Caco-2 (cell line): Measurements from ENCODE around the gene UPF2. TPM values are rescaled to one million over a fixed set of nuclear protein-coding genes. Genes with fewer than 3 reads are reported as not detected.

Experiments used
- BruUV-seq: library from RNA; stranded (reverse); fragments of 400-500 nt; replicated peaks from 2 replicates; lab custom pipeline; 2021; lab: Mats Ljungman, UMichigan
- CTCF ChIA-PET: fragments of 300-600 bp; sonication (Branson Sonifier 250); formaldehyde crosslinking; loops from one replicate; lab custom pipeline; 2022; ENCODE audit warnings: antibody characterized with exemption; lab: Charles Lee
- POLR2A ChIA-PET: fragments of 300-600 bp; sonication (Branson Sonifier 250); formaldehyde crosslinking; loops from one replicate; lab custom pipeline; 2022; ENCODE audit warnings: antibody characterized with exemption; lab: Charles Lee
- DNase-seq, 2 experiments: peaks; one replicate each; pipeline versions ENCODE4 v3.0.0 to v3.0.0-alpha.2; 2020 to 2022
- H3K27me3 ChIP-seq: replicated peaks from 2 replicates; pipeline ENCODE4 v1.6.0; 2011; ENCODE audit warnings: low read length; ENCODE audit not compliant: control insufficient read depth, insufficient read depth
- H3K36me3 ChIP-seq: 2 replicates; pipeline ENCODE4 v1.5.1; 2011; ENCODE audit warnings: low read length; ENCODE audit not compliant: control insufficient read depth, insufficient read depth
- H3K4me1 ChIP-seq: fragments of 250-450 bp; sonication (Bioruptor Pico); 2 replicates; pipeline ENCODE4 v1.5.1; 2020; ENCODE audit warnings: mild to moderate bottlenecking
- H3K4me3 ChIP-seq: 2 replicates; pipeline ENCODE4 v1.5.1; 2011; ENCODE audit warnings: low read depth, mild to moderate bottlenecking, control low read depth, low read length
- H3K9me3 ChIP-seq: fragments of 250-450 bp; sonication (Bioruptor Pico); 2 replicates; pipeline ENCODE4 v1.5.1; 2020; ENCODE audit warnings: mild to moderate bottlenecking, moderate library complexity
- H3K27ac Mint-ChIP-seq: one replicate; pipeline ENCODE4 v1.8.0; 2022; ENCODE audit warnings: mixed read lengths; ENCODE audit not compliant: unreplicated experiment
- H3K27me3 Mint-ChIP-seq: one replicate; pipeline ENCODE4 v1.8.0; 2022; ENCODE audit warnings: mixed read lengths; ENCODE audit not compliant: insufficient read depth, unreplicated experiment
- H3K36me3 Mint-ChIP-seq: one replicate; pipeline ENCODE4 v1.8.0; 2022; ENCODE audit warnings: mild to moderate bottlenecking, mixed read lengths; ENCODE audit not compliant: insufficient read depth, unreplicated experiment
- H3K4me1 Mint-ChIP-seq: one replicate; pipeline ENCODE4 v1.8.0; 2022; ENCODE audit warnings: low read depth, mixed read lengths; ENCODE audit not compliant: unreplicated experiment
- H3K4me3 Mint-ChIP-seq: one replicate; pipeline ENCODE4 v1.8.0; 2022; ENCODE audit warnings: mild to moderate bottlenecking, moderate library complexity, mixed read lengths; ENCODE audit not compliant: unreplicated experiment
- H3K9me3 Mint-ChIP-seq: one replicate; pipeline ENCODE4 v1.8.0; 2022; ENCODE audit warnings: mixed read lengths; ENCODE audit not compliant: unreplicated experiment
- intact Hi-C: fragments of 100-400 bp; cut with micrococcal nuclease; formaldehyde crosslinking; loops from one replicate; pipeline ENCODE4 v1.10.0; 2022; ENCODE audit not compliant: unreplicated experiment
- total RNA-seq: library from RNA; stranded (reverse); gene quantifications from 2 replicates; pipeline ENCODE4 v1.2.3, GENCODE V29; 2022
- TF ChIP-seq, protein P1 (sequence below), 2 experiments: fragments of 200-600 bp in 1 of 2; IDR thresholded peaks; 1 replicate in 1 of 2; 2 replicates in 1 of 2; pipeline versions ENCODE4 v1.5.1 to v1.8.0; 2011 to 2022; ENCODE audit warnings: antibody characterized with exemption in 1 of 2, control low read depth in 1 of 2, inconsistent platforms in 1 of 2, low read depth in 1 of 2, low read length in 1 of 2, mild to moderate bottlenecking in 1 of 2, moderate library complexity in 1 of 2; ENCODE audit not compliant: insufficient read depth in 1 of 2, severe bottlenecking in 1 of 2, unreplicated experiment in 1 of 2

Gene UPF2
- total RNA-seq, 1 experiment from 2014 or later = 40.6 TPM

DNA sequence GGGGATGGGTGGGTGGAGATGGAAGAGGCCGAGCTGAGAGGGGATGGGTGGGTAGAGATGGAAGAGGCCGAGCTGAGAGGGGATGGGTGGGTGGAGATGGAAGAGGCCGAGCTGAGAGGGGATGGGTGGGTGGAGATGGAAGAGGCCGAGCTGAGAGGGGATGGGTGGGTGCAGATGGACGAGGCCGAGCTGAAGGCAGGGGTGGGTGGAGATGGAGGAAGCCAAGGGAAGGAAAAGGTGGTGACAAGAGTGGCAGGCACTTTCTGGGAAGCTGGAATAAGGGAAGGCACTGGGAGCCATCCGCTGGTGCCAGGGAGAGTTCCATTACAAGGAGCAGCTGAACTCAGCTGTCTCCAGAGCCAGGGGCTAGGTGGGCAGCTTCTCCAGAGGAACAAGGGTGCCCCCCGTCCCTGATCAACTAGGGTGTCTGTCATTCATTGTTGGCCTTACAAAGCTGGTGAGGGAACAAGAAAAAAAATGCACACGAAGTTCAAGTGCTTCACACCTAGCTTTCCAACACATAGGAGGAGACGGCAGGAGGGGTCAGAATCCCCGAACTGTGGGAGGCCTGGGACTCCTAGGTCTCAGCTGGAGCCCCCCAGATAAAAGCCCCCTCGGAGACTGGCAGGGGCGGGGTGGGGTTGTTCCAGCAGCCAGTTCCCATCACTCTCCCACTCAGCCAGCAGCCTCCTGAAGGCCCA, 157.0 kb downstream of the UPF2 start:
- DNase-seq = peak in 1 of 2 experiments; percentile 35
- no peak overlapping the region for H3K4me3 Mint-ChIP-seq
- H3K27me3 Mint-ChIP-seq = no peaks in the 10 kb centered on the region
- intact Hi-C loops = no loop called here
- no peaks in the 10 kb centered on the region for H3K36me3 ChIP-seq
- H3K9me3 Mint-ChIP-seq = no peaks in the 10 kb centered on the region
- no peak overlapping the region for H3K27ac Mint-ChIP-seq
- no peak overlapping the region for H3K4me3 ChIP-seq
- H3K27me3 ChIP-seq = no peaks in the 10 kb centered on the region
- CTCF ChIA-PET = interaction anchor here (0.6 to 1.6 kb wide), 2 partner anchors 9 to 94 kb away, joined by 3 read pairs; no protein-coding TSS in a partner anchor
- no peaks in the 10 kb centered on the region for H3K9me3 ChIP-seq
- POLR2A ChIA-PET = interaction anchor here (1.8 kb wide), 1 partner anchor 10 kb away, joined by 10 read pairs; no protein-coding TSS in a partner anchor
- peaks cover 16% of the 10 kb centered on the region for H3K4me1 Mint-ChIP-seq
- TF ChIP-seq, protein P1, sequence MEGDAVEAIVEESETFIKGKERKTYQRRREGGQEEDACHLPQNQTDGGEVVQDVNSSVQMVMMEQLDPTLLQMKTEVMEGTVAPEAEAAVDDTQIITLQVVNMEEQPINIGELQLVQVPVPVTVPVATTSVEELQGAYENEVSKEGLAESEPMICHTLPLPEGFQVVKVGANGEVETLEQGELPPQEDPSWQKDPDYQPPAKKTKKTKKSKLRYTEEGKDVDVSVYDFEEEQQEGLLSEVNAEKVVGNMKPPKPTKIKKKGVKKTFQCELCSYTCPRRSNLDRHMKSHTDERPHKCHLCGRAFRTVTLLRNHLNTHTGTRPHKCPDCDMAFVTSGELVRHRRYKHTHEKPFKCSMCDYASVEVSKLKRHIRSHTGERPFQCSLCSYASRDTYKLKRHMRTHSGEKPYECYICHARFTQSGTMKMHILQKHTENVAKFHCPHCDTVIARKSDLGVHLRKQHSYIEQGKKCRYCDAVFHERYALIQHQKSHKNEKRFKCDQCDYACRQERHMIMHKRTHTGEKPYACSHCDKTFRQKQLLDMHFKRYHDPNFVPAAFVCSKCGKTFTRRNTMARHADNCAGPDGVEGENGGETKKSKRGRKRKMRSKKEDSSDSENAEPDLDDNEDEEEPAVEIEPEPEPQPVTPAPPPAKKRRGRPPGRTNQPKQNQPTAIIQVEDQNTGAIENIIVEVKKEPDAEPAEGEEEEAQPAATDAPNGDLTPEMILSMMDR (IDR thresholded peaks at IDR 0.05; ENCODE audit: insufficient read depth in 1 of 2, low read depth in 1 of 2, low read length in 1 of 2, severe bottlenecking in 1 of 2, unreplicated experiment in 1 of 2) = no peak
- H3K4me1 ChIP-seq = peaks cover 26% of the 10 kb centered on the region
- no TSS peak for BruUV-seq
- H3K36me3 Mint-ChIP-seq = peaks cover 6% of the 10 kb centered on the region

DNA sequence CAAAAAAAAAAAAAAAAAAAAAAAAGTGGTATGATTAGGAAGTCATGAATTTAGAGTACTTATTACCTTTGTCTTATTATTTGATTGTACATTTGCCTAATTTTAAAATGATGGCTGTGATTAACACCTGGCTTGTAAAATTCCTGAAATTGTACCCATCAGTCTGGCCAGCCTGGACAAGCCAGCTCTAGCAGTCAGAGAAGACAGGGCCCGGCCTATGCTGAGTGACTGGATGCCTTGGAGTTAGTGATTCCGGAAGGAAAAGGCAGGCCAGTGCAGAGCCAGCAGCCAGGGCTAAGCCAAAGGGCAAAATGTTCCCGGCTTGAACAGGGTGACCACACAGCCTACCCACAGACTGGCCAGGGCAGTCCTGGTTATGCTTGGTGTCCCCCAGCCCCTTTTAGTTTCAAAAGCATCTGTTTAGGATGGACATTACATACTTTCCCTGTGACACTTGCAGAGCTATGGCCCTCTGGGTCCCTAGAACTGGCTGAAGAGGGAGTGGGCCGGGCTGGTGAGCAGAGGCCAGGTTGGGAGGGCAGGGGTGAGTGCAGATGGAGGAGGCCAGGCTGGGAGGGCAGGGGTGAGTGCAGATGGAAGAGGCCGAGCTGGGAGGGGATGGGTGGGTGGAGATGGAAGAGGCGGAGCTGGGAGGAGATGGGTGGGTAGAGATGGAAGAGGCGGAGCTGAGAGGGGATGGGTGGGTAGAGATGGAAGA, 157.7 kb downstream of the UPF2 start:
- TF ChIP-seq, protein P1 (IDR thresholded peaks at IDR 0.05; ENCODE audit: insufficient read depth in 1 of 2, low read depth in 1 of 2, low read length in 1 of 2, severe bottlenecking in 1 of 2, unreplicated experiment in 1 of 2) = no peak
- peaks cover 16% of the 10 kb centered on the region for H3K4me1 Mint-ChIP-seq
- Histone ChIP-seq H3K4me3 (no peak overlapping the region), H3K4me1 (peaks cover 26% of the 10 kb centered on the region), H3K27me3 (no peaks in the 10 kb centered on the region), H3K9me3 (no peaks in the 10 kb centered on the region), H3K36me3 (no peaks in the 10 kb centered on the region)
- BruUV-seq = no TSS peak
- H3K36me3 Mint-ChIP-seq = peaks cover 10% of the 10 kb centered on the region
- intact Hi-C loops = no loop called here
- peak in 1 of 2 experiments; percentile 34 for DNase-seq
- no peak overlapping the region for H3K27ac Mint-ChIP-seq
- no peak overlapping the region for H3K4me3 Mint-ChIP-seq
- H3K27me3 Mint-ChIP-seq = no peaks in the 10 kb centered on the region
- ChIA-PET POLR2A (no interaction called here), CTCF (no interaction called here)
- H3K9me3 Mint-ChIP-seq = no peaks in the 10 kb centered on the region

DNA sequence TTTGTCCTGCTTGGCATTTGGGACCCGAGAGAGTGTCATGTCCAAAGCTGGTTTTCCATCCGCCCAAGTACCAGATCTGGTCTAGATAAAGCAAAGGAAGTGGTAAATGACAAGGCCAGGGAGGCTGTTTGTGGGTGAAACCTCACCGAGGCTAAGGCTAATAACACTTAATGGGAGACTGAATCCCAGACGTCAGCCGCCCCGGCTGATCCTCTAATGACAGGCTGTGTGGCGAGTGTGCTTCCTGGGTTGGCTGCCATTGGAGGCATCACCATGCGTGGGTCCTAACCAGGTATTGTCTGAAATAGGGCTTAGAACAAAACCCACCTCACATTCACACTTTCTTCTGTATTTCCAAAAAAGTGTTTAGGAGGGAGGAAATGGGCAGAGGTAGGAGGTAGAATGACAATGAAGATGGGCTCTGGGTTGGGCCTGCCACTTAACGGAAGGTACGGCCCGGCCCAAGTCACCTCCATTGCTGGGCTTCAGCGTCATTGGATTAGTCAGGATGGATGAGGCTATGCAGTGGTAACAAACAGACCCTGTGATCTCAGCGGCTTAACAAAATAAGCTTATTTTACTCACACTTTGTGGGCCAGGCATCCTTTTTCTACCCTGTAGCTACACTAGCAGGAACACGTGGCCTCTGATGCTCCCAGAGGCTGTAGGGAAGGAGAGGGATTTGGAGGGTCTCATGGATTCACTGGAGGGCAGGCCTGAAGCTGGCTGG, 159.8 kb downstream of the UPF2 start:
- no peak overlapping the region for H3K4me3 Mint-ChIP-seq
- Histone ChIP-seq H3K4me1 (peaks cover 32% of the 10 kb centered on the region), H3K4me3 (no peak overlapping the region), H3K27me3 (no peaks in the 10 kb centered on the region), H3K9me3 (no peaks in the 10 kb centered on the region), H3K36me3 (no peaks in the 10 kb centered on the region)
- no peaks in the 10 kb centered on the region for H3K9me3 Mint-ChIP-seq
- ChIA-PET CTCF (interaction anchor here (0.7 kb wide), 1 partner anchor 19 kb away, joined by 3 read pairs; no protein-coding TSS in a partner anchor), POLR2A (interaction anchor here (0.6 kb wide), 1 partner anchor 67 kb away, joined by 3 read pairs; no protein-coding TSS in a partner anchor)
- DNase-seq = no peak
- peaks cover 19% of the 10 kb centered on the region for H3K4me1 Mint-ChIP-seq
- H3K27ac Mint-ChIP-seq = peak overlapping the region; percentile 97
- H3K27me3 Mint-ChIP-seq = no peaks in the 10 kb centered on the region
- intact Hi-C loops = loop anchor here (1.0 kb wide), 1 partner anchor 15 kb away; no protein-coding TSS in a partner anchor
- peaks cover 19% of the 10 kb centered on the region for H3K36me3 Mint-ChIP-seq
- BruUV-seq = TSS peak; percentile 71
- TF ChIP-seq, protein P1 (IDR thresholded peaks at IDR 0.05; ENCODE audit: insufficient read depth in 1 of 2, low read depth in 1 of 2, low read length in 1 of 2, severe bottlenecking in 1 of 2, unreplicated experiment in 1 of 2) = no peak
